LoVo (cell line): ENCODE results near the gene OR6A2.
A peak's percentile ranks its signal among the peaks of the same experiment; 100 is the strongest.

ENCODE experiments used
- DNase-seq: peaks from one replicate; pipeline ENCODE4 v3.0.0-alpha.2; 2016; ENCODE audit warnings: low spot score

Gene OR6A2

DNA sequence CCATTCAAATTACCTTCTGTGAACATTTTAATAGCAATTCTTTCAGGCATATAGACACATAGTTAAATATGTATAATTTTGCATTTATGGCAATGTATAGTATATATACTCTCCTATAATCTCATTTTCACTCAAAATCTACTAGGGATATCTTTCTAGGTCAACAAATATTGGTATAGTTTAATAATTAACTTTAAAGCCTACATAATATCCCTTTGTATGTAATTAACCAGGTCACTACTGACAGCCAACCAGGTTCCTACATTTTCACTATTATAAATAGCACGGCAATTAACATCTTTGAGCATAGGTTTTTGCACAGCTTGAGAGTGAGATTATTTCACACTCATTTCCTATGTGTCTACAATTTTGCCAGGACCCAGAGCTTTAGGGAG is 43.5 kb downstream of the OR6A2 start:
- DNase-seq, result no peak

DNA sequence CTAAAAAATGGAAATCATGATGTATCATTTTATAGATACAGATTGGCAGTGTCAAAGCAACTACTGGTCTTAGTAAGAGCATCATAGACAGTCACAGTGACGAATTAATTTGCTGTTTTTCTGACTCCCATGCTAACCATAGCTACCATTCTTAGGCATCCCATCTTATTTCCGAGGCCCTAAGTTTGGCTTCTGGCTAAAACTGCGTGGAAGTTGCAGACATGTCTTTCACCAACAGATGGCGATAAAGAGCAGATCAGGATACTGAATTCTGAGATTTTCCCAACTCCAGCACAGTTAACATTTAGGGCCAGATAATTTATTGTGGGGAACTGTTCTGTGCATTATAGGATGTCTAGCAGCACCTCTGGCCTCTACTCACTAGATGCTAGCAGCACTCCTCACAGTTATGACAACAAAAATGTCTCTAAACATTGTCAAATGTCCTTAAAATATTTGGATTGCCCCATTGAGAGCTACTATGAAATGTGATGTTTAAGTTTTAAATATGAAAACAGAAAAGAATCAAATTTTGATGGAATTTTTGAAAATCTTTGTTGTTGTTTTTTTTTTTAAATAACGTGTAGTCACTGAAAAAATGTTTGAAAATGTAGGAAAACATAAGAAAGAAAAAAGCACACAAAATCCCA is 44.1 kb downstream of the OR6A2 start:
- DNase-seq, result peak; percentile 46

DNA sequence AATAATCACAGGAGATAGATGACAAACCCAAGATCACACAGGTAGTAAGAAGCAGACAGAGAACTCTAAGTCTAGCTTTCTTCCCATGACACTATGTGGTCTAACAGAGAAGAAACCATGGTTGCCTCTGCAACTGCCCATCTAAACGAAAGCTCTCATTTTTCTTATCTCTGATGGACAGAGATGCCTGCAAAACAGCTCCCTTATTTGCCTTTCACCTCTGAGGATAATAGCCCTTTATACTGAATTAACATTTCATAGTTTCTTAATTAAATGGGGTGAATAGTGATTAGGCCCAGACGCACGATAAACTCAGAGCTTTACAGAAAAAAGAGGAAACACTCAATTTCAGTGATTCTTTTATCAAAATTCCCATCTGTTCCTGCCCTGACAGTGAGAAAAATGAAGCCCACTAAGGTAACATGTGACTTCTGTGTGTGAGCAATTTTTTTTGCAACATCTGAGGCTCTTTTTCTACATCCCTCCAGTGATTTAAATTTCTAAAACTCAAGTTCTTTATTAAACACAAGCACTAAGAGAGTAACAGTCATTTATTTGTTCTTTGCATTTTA is 52.3 kb downstream of the OR6A2 start:
- DNase-seq, result no peak

DNA sequence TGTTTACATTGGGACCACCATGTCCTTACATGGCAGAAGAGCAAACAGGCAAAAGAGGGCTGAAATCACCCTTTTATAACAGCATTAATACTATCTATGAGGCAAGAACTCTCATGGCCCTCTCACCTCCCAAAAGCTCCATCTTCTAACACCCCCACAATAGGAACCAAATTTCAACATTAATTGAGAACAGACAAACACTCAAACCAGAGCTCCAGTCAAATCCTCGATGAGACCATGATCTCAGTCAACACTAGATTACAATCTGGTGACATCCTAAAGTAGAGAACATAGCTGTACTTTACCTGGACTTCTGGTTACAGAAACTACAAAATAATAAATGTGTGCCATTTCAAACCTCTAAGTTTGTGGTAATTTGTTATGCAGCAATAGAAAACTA is 52.9 kb downstream of the OR6A2 start:
- no peak for DNase-seq

DNA sequence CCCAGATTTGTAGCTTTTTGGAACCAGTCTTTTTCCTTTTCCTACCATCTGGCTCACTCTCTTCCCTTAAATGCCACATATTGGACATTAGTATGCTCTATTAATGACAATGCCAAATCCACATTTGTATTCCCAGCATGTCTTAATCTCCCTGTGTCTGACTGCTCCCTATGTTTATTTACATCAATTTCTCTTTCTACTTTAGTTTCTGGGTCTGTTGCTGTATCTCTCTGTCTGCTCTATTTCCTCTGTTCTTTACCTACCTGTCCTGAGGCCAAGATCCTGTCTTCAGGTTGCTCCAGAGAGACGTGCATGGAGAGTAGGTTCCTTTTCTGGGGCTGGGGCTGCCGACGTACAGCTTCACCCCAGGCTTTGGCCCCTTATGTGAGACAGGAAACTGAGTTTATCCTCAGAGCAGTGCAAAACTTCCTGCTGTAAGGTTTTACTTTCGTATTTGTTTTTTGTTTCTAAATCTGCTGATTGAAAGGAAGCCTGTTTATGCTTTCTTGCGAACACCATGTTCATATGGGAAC is 53.3 kb downstream of the OR6A2 start:
- DNase-seq, result no peak

DNA sequence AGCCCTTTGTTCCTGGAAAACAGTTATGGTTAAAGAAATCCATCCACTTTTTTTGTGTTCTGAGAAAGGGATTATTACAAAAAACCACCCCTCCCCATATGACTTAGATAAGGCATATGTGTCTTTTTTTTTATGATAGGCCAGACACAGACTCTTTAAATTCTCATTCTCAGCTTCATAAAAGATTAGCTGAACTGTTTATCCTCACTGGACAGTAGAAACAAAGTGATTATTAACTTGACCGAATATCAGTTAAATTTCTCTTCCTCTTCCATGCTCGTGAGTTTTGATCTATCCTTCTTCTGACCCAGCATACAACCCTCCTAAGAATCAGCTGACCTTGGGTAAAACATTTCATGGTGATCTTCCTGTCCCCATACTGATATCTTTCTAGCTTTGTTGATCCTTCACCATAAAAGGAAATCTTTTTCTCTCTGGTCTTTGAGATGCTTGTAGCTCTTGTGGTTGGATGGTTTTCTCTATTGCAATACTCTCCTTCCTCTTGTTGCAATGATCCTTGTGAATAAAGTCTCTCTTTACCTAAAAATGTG is 53.9 kb downstream of the OR6A2 start:
- no peak for DNase-seq

GRCh38 chr11:6745018-6745417 is 54.5 kb downstream of the OR6A2 start:
- DNase-seq, result no peak

- DNase-seq, result no peak
Observed at GRCh38 chr11:6742260-6742659, 57.2 kb downstream of the OR6A2 start.
